Right forelimb (tissue), 1 donor: ENCODE results near the gene SERPINB12.

Source experiments
- DNase-seq: peaks from one replicate; pipeline ENCODE4 v3.0.0-alpha.2; 2018

Gene SERPINB12

DNA sequence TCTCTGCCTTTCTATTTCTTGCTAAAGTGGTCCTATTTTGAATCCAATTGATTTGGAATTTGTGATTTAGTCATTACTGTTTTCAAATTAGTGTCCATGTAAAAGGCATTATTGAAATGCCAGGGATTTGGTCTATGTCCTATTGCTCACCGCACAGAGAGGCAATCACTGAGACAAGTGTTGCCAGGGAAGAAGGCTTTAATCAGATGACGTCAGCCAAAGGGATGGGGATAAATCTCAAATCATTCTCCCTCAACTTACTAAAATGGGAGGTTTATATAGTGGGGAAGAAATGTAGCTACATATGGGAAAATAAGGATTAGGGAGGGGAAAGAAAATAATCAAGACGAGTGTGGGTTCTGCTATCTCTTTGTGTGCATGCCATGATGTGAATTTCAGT lies 9.6 kb downstream of the SERPINB12 start:
- DNase-seq: no peak

DNA sequence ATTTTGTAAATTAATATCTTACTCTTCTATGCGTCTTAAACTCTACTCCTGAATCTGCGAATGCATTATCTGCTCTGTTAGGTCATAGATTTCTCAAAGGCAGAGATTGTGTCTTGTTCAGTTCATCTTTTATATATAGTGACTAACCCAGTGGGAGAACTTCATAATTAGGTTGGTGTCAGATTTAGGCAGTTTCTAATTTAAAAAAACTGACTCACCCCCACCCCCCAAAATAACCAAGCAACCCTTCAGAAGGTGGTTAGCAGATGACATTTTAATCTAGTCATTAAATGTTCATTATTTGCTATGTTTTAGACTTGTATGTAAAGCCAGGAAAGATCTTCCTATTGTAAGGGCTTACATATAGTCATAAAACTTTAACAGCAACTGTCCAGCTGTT lies 10.4 kb downstream of the SERPINB12 start:
- DNase-seq: no peak

DNA sequence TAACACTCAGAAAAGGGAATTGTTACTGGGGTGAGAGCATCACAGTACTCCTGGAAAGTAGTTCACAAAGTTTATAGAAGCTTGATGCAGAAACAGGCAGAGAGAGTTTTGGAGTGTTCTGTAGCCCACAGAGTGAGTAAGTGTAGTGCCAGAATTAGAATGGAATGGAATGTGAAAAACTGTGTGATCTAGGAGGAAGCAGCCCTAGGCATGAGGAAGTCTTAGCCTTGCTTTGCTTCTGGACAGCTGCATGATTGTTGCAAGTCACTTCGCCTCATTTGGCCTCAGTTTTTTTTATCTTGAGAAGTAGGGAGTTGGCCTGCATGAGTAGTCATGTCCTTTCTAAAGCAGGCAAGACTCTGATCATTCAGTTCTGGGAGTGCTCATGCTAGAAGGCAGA lies 10.9 kb downstream of the SERPINB12 start:
- DNase-seq: no peak

DNA sequence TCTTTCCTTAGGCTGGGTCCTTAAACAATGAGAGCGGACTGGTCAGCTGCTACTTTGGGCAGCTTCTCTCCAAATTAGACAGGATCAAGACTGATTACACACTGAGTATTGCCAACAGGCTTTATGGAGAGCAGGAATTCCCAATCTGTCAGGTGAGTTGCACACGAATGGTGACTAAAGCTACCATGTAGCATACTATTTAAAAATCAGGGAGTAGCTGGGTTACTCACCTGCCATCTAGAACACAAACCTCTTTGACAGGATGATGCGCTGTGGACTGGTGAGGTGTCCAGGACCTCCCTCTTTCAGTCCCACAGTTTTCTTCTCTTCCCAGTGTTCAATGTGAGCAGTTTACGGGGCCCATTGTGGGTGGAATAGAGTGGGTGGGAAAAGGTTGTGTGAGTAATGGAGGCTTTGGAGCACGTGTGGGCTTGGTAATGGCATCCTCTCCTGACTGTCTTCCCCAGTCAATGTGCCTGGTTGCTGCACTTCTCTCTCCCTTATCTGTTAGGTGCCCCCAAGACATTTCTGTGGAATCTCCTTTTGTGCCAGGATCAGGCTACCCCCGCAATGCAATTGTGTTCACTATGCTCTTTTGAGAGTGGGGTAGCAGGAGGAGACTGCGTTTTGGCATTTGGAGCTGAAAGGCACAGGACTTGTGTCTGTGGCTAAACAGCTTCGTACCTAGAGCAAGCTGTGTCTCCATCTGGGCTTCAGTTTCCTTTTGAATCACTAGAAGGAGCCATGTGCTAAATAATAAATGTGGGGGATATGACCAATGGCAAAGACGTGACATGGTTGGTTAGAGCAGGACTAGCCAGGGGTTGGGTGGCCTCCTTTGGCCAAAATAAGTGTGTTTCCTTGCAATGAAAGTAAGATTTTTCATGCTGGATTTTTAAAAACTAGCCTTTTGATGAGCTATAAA lies 17.7 kb downstream of the SERPINB12 start:
- DNase-seq: no peak

DNA sequence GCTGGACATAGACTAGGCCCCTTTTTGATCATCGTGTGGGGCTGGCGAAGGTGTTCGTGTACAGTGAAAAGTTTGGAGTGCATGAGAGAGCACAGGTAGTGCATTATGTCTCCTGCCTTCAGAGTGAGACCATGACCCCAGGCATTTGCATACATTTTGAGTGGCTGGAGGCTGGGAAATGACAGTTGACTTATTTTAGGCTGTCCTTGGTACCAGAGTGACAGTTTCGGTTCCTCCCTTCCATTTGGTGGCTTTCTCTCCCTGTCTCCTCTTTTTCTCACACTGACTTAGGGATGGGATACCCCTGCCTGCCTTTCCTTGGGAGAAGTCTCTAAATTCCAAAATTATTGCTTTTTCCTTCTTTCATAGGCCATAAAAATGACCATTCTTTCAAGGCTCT lies 20.1 kb downstream of the SERPINB12 start:
- DNase-seq: no peak

DNA sequence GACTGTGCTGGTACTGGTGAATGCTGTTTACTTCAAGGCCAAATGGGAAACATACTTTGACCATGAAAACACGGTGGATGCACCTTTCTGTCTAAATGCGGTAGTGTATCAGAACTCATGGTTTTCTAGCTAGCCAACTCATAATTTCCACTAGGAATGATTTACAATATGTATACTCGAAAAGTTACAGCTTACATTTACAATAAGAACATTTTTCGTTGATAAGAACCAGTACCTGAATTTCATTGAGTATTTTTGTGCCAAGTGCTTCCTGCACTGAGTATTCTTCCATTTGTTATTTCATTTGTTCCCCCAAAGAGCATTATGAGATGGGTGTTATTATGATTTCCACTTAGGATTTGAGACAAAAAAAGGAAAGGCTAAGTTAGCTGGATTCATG lies 21.9 kb downstream of the SERPINB12 start:
- DNase-seq: no peak

DNA sequence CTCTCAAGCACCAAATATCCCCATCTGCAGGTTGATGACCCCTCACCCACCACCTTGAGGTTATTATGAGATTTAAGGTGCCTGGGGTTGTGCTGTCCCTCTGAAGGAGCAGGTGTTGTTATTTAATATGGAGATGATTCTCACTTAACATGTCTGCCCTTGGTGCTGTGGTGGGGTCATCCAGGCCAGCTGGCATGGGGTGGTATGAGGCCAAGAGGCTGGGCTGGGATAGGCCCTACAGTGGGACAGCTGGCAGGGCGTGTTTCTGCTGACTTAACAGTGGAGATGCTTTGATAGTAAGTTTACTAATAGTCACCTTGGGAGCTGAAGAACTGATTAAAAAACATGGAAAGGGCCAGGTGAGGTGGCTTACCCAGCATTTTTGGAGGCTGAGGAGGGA lies 22.4 kb downstream of the SERPINB12 start:
- DNase-seq: no peak

DNA sequence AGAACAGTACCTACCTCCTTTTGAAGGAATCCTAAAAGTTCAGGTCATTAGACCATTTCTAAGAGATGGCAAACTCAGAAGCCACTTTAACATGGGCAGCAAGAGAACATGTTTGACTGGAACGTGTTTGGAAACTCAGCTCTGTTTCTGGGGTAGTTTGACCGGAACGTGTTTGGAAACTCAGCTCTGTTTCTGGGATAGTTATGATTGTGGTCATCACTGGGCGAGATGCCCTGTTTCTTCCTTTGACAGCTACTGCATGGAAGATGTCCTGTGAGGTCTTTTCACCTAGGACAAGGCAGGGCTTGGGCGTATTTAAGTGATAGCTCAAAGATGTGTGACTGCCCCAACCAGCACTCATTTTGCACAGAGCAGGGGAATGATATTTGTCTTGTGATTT lies 25.1 kb downstream of the SERPINB12 start:
- DNase-seq: no peak

DNA sequence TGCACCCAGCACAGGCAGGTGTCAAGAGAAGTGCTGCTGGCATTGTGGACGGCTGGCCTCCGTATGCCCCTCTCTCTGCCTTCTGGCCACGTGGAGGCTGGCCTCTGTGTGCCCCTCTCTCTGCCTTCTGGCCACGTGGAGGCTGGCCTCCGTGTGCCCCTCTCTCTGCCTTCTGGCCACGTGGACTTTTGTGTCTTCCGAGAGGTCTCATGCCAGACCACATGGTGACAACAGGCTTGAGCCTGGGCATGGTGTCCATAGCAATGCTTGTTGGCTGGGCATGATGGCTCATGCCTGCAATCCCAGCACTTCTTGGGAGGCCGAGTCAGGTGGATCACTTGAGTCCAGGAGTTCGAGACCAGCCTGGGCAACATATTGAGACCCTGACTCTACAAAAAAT lies 25.7 kb downstream of the SERPINB12 start:
- DNase-seq: no peak

DNA sequence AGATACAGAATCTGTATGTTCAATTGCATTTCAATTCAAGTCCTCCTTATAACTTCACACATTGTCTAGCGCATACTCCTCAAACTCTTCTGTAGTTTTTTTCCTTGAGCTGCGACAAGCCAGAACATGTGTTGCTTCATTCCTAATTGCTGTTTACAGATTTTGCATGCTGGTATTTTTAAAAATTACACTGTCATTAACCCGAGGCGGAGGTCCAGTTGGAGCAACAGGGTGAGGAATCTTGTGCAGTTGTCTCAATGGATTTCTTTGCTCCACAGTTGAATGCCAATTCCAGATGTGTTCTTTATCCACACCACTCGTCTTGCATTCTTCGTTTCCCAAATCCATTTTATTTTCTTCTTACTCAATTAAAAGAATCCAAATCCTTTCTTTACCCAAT lies 28.6 kb downstream of the SERPINB12 start:
- DNase-seq: no peak

DNA sequence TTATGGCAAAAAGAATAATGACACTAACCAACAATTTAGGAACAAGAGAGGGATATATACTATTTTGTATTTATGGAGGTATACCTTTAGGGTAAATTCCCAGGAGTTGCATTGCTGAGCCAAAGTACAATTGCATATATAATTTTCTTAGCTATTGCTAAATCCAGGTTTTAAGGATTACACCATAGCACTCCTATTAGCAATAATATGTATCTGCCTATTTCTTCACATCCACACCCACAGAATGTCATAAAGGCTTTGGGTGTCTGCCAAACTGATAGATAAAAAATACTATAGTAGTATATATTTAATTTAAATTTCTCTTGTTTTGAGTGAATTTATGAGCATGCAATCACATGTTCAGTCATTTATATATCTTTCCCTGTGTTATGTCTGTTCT lies 33.5 kb downstream of the SERPINB12 start:
- no peak for DNase-seq

DNA sequence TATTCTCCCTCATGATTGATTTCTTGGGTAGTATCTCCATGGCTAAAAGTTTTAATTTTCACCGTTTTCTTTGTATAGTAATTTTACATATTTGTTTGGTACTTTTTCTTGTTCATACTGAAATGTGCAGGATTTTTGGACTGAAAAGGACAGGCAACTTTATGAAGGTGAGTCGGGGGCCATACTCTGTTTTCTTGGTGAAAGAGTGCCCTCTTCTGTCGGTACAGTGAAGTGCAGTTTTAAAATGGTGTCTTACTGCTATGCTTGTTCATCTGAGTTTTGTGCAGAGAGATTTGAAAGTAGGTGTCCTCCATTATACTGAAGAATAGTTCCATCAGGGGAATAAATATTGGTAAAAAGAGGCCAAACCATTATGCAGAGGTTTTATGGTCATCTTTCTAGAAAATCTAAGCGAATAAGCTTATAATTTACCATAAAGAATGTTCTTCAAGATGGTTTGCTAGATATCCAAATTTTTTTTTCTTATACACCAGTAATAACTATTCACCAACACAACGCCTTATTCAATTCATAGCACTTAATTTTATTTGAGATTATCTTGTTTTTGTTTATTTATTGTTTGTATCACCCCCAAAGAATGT lies 36.3 kb downstream of the SERPINB12 start:
- DNase-seq: no peak

DNA sequence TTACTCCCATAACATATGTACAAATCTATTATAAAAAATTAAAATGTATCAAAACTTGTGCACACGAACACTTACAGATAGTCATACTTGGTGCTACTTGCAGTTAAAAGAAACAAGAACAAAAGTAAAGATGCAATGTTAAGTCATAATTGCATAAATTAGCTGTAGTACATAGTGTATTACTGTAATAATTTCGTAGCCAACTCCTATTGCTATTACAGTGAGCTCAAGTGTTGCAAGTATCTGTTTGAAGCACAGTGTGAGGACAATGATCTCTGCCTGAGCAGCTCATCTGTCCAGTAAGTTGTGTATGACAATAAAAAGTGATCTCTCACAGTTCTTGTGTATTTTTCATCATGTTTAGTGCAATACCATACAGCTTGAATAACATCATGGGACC lies 37.4 kb downstream of the SERPINB12 start:
- no peak for DNase-seq

DNA sequence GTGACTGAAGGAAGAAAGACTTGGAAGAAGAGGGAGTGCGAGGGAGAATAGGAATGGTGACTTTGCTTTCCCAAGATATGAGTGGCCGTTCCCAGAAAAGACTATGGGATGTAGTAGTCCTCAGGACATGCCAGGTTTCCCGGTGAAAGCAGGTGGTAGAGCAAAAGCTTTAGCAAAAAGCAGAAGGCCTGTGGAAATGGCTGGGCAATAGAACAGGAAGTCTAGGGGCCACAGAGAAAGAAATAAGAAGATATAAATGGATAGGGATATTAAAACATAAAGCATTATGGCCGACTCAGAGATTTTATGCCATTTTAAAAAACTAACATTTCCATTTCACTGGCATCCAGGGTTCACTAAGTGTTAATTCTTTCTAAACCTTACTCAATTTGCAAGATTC lies 43.8 kb downstream of the SERPINB12 start:
- DNase-seq: no peak

DNA sequence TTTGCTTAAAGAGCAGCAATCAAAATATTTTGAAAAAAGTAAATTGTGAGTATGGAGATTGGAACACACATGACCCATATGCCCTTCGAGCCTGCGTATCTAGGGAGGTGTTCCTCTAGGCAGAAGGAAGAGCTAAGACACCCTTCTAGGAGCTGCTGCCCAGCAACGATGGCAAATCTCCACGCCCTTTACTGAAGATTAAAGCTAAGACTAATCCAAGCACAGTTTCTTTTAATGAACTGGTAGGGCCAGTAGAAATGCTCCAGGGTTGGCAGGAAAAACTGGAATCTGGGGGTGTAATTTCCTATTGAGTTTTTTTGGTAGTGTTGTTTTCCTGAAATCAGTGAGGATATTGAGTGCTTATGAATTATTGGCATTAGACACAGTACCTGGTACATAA lies 44.3 kb downstream of the SERPINB12 start:
- no peak for DNase-seq

DNA sequence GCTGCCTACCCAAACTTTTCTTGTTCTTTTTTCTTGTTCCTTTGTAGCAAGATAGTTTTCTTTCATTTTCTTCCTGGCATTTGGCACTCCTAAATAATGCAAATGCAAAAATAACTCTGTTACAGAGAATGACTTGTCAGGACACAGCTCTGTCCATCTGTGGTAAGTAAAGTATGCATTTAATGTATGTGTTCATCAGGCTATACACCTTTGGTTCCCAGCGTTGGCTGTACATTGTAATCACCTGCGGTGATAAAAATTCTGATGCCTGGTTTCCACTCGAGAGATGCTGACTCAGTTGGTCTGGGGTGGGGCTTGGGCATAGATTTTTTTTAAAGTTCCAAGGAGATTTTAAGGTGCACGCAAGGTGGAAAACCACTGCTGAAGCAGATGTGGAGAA lies 44.8 kb downstream of the SERPINB12 start, which contains the start of gene SERPINB13:
Gene SERPINB13, plus strand, starts transcription at position 378 of the 400 bp plus-strand sequence. CDS start 1,325 bp downstream, outside the sequence.
- no peak for DNase-seq

DNA sequence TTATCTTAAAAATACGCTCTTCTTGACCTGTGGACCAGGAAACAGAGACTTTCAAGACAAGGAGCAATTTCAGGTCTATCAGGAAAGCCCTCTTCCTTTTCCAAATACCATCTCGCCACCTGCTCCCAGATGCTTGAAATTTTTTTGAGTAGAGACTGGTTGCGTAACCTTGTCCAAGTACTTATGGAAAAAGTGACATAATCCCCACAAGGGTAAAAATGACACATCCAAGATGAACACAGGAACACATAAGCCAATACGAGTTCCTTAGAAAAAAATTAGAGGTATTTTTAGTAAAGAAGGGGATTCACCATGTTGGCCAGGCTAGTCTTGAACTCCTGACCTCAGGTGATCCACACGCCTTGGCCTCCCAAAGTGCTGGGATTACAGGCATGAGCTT lies 46.7 kb downstream of the SERPINB12 start:
- DNase-seq: no peak

DNA sequence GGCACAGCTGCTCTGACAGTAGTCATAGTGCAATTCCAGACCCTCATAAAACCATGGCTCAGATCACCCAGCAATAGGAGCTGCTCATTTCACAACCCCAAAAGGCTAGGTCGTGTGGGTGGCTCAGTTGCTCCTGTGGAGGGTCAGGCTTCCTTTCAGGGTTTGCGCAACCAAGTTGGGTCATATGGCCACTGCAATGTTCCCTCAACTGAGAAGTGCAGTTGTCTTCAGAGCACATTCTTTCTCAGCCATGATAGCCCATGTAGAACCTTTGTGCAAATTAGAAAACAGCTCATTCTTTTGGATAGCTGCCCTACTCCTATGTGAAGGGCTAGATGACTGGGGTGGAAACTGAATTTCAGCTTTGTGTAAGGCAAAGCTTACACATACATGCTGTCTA lies 48.2 kb downstream of the SERPINB12 start:
- DNase-seq: no peak

DNA sequence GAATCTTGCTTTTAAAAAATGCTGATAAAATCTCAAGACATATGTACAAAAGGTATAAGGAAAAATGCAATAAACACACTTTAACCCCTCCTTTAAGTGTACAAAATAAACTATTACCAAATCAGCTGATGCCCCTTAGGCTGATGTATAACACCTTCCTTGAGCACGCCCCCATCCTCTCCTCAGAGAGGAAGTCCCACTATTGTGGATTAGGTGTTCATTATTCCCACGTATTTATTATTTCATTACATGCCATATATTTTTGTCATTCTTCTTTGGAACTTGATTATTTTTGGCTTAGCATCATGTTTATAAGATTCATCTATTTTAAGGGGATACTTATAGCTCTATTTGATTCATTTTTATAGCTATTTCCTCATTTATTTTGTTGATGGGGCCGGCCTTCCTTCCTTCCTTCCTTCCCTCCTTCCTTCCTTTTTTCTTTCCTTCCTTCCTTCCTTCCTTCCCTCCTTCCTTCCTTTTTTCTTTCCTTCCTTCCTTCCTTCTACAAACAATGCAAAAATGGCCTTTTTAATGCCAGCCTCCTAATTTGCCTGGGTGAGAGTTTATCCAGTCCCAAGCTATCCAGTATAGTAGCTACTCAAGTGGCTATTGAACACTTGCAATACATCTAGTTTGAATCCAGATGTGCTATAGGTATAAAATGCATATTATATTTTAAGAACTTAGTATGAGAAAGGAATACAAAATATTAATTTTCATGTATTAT lies 49.0 kb downstream of the SERPINB12 start:
- DNase-seq: no peak

DNA sequence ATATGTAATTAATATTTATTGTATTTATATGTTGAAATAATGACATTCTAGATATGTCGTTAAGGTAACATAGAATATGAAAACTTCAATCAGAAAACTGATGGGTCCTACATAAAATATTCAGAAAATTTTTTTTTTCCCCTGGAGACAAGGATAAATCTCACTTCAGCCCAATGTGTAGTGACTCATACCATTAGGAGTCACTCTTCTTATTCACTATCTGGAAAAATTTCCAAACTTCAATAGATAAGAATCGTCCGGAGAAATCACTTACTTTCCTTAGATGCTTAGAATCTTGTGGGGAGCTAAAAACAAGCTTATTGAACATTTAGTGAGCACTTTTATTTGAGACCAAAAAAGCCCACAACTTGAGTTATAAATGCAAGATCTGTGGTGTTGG lies 49.6 kb downstream of the SERPINB12 start:
- no peak for DNase-seq

DNA sequence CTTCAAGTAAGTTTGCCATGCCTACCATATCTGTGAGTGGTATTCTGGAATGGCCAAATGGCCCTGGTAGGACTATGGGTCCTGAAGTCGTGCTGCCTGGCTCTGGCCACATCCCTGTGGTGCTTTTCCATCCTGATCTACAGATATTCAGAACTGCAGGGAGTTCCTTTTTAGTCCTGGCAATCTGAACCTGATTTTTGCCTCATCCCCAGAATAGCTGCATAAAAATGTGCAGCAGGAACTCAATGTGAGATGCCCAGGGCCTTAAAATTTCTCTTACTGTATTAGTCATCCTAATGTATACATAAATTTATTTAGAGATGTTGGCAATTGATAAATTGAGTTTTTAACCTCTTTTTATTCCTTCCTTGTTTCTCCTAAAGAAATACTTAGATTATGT lies 50.3 kb downstream of the SERPINB12 start:
- no peak for DNase-seq

DNA sequence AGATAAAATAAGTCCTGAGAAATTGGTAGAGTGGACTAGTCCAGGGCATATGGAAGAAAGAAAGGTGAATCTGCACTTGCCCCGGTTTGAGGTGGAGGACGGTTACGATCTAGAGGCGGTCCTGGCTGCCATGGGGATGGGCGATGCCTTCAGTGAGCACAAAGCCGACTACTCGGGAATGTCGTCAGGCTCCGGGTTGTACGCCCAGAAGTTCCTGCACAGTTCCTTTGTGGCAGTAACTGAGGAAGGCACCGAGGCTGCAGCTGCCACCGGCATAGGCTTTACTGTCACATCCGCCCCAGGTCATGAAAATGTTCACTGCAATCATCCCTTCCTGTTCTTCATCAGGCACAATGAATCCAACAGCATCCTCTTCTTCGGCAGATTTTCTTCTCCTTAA lies 54.8 kb downstream of the SERPINB12 start:
- no peak for DNase-seq

DNA sequence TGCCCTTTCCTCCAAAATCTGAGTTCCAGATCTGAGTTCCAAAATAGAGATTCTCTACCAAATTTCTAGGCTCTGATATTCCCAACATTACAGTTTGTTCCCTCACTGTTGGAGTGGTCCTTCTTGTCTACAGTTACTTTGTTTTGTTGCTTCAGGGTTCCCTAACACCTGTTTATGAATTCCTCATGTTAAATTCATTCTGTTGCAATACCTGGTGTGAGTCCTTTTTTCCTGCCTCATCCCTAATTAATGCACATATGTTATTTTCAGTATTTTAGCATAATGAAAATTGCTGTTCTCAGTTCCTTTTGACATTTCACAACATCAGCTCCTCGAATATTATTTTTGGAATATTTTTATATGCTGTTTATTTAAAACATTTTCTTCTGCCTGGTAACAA lies 61.2 kb downstream of the SERPINB12 start:
- no peak for DNase-seq

DNA sequence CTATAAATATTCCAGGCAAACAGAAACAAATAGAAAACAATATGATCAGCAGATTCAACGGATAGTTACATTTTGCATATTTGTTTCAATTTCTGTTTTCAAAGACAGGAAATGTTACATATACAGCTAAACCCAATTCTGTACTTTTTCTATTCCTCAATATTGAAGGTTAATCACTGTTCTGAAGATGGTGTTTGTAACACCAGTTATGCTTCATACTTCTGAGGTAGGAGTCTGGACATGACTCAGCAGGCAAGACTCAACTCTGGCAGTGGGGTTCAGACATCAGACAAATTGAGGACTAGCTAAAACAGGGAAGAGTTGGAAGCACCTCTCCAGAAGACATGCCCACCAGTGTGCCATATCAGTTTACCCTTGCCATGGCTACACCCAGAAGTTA lies 61.6 kb downstream of the SERPINB12 start:
- DNase-seq: no peak
